Neuron (in vitro differentiated cells): Measurements from ENCODE around the gene CYP4F22.
"Not testable (repeated sequence)": the region's sequence is repeated elsewhere in the genome, so short reads cannot be mapped to it uniquely, and the experiment has no call there.

Experiments used
- H2AFZ ChIP-seq: one replicate; pipeline ENCODE4 v1.6.1; 2013; ENCODE audit warnings: low read depth, mild to moderate bottlenecking, inconsistent platforms, low read length, moderate library complexity
- H3K27me3 ChIP-seq: one replicate; pipeline ENCODE4 v1.6.1; 2013; ENCODE audit warnings: low read length; ENCODE audit not compliant: insufficient read depth
- H3K36me3 ChIP-seq: one replicate; pipeline ENCODE4 v1.6.1; 2013; ENCODE audit warnings: low read length; ENCODE audit not compliant: insufficient read depth
- H3K4me1 ChIP-seq: one replicate; pipeline ENCODE4 v1.6.1; 2013; ENCODE audit warnings: low read length; ENCODE audit not compliant: insufficient read depth
- H3K4me3 ChIP-seq: 2 replicates; pipeline ENCODE4 v1.5.1; 2013; ENCODE audit warnings: mild to moderate bottlenecking, low read length, moderate library complexity
- H3K9me3 ChIP-seq: one replicate; pipeline ENCODE4 v1.6.1; 2013; ENCODE audit warnings: low read length

CYP4F22 gene

DNA sequence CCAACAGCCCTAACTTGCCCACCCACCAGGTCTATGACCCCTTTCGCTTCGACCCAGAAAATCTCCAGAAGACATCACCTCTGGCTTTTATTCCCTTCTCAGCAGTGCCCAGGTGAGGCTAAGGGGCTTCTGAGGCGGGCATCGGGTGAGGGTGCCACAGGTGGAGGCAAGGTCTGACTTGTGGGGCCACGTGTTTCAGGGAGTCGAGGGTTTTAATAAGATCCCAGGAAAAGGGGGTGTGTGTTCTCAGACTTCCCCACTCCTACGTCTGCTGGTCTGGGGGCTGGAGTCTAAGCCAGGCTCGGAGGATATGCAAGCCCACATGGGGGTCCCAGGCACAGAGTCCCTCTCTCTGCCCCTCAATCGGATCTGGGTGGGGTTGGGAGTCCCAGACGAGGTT, 75.8 kb downstream of the CYP4F22 start:
- Histone ChIP-seq H2AFZ (no peak overlapping the region), H3K9me3 (no peaks in the 10 kb centered on the region), H3K4me3 (no peak overlapping the region), H3K4me1 (no peaks in the 10 kb centered on the region), H3K36me3 (no peaks in the 10 kb centered on the region), H3K27me3 (no peaks in the 10 kb centered on the region)

DNA sequence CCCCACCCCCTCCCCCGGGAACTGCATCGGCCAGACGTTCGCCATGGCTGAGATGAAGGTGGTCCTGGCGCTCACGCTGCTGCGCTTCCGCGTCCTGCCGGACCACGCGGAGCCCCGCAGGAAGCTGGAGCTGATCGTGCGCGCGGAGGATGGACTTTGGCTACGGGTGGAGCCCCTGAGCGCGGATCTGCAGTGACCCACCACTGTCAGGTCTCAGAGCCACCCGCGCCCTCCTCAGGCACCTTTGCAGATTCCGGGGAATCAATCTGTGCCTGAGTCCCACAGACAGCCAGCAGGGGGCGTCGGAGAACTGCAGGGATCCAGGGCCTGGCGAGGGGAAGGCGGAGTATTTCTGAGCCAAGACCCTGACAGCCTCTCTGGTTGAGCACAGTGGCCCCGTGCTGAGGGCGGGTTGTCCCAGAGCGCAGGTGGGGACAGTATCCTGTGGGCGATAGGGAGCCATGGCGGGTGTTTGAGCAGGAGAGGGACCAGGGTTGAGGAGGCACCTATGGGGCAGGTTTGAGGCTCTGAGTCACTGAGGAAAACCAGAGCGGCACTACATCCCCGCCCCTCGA, 76.3 kb downstream of the CYP4F22 start:
- no peaks in the 10 kb centered on the region for H3K9me3 ChIP-seq
- H3K4me3 ChIP-seq, result no peak overlapping the region
- no peaks in the 10 kb centered on the region for H3K36me3 ChIP-seq

DNA sequence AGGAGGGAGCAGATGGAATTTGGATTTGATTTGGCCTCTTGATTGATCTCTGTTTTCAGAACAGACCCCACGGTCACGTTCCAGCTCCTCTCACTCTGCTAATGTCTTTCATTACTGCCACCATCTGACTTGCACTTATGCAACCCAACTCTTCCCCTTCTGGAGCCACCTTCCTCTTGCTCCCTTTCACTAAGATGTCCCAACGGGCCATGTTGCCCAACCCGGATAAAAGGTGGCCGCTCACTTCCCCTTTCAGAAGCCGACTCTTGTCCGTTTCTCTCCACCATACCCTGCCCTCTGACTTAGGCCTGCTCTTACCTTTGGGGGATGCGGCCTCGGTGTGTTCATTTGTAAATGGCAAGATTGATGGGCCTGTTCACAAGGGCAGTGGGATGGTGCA, 79.3 kb downstream of the CYP4F22 start:
- H3K9me3 ChIP-seq, result no peaks in the 10 kb centered on the region
- H3K4me1 ChIP-seq, result no peaks in the 10 kb centered on the region
- no peak overlapping the region for H2AFZ ChIP-seq
- no peak overlapping the region for H3K4me3 ChIP-seq
- no peaks in the 10 kb centered on the region for H3K27me3 ChIP-seq
- no peaks in the 10 kb centered on the region for H3K36me3 ChIP-seq

More for the DNA sequence above, 76.3 kb downstream of the CYP4F22 start:
- no peaks in the 10 kb centered on the region for H3K27me3 ChIP-seq
- no peaks in the 10 kb centered on the region for H3K4me1 ChIP-seq
- H2AFZ ChIP-seq, result no peak overlapping the region

DNA sequence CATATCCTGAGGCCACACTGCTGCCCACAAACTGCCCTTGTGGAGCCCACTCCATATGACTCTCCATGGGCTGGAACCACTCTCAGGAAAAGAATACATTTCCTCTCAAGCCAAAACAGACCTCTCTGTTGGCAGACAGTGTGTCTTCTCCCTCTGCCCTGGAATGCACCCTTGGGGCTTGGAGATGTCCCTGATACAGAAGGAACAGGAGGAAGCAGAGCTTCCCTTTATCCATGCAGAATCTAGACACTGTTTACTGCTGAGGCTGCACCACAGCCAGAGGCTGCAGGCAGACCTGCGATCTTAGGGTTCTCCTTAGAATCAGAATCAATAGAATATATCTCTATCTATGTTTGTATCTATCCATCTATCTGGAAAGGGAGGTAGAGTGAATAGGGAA, 79.9 kb downstream of the CYP4F22 start:
- no peaks in the 10 kb centered on the region for H3K36me3 ChIP-seq
- H3K27me3 ChIP-seq, result no peaks in the 10 kb centered on the region
- H3K9me3 ChIP-seq, result no peaks in the 10 kb centered on the region
- no peak overlapping the region for H2AFZ ChIP-seq
- no peak overlapping the region for H3K4me3 ChIP-seq
- H3K4me1 ChIP-seq, result no peaks in the 10 kb centered on the region

DNA sequence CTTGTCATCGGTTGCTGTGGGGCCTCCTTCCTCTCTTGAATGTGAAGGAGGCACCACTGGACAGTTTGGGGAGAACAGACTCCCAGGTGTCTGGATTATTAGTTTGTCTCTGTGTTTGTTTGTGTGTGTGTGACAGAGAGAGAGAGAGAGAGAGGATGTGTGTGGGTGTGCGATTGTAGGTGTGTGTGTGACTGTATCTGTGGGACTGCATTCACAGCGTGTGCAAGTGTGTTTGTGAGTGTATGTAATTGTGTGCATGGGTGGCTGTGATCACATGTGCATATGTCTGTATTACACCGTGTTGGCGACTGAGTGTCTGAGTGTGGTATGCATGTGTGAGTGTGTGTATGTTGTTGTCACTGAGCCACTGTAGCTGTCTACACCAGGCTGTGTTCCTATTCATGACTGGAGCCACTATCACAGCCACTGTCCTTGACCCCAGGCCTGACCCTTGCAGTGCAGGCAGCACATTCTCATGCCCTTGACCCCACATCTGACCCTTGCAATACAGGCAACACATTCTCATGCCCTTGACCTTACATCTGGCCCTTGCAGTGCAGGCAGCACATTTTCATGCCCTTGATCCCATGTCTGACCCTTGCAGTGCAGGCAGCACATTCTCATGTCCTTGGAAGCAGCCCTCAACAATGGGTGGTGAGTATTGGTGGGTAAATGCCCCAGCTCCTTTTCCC, 81.6 kb downstream of the CYP4F22 start:
- no peaks in the 10 kb centered on the region for H3K27me3 ChIP-seq
- H3K9me3 ChIP-seq, result no peaks in the 10 kb centered on the region
- no peak overlapping the region for H2AFZ ChIP-seq
- H3K36me3 ChIP-seq, result no peaks in the 10 kb centered on the region
- H3K4me3 ChIP-seq, result no peak overlapping the region
- no peaks in the 10 kb centered on the region for H3K4me1 ChIP-seq

DNA sequence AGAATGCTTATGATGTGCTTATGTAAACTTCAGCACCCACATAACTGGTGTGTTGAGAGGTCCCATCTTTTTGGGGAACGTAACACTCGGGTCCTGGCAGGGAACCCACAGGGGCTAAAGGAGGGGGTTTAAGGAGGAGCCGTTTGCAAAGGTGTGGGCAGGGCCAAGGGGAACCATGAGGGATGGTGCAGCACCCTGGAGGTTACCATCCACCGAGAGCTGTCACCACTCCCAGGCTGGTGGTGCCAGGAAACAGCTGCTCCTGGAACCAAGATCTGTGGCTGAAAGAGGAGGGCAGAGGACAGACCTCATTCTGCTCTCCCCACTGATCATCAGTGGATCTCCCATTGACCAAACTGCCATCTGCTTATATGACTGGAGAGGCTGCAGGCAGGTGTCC, 83.5 kb downstream of the CYP4F22 start:
- Histone ChIP-seq H3K36me3 (no peaks in the 10 kb centered on the region), H3K4me3 (no peak overlapping the region), H2AFZ (no peak overlapping the region), H3K9me3 (no peaks in the 10 kb centered on the region), H3K4me1 (no peaks in the 10 kb centered on the region), H3K27me3 (no peaks in the 10 kb centered on the region)

DNA sequence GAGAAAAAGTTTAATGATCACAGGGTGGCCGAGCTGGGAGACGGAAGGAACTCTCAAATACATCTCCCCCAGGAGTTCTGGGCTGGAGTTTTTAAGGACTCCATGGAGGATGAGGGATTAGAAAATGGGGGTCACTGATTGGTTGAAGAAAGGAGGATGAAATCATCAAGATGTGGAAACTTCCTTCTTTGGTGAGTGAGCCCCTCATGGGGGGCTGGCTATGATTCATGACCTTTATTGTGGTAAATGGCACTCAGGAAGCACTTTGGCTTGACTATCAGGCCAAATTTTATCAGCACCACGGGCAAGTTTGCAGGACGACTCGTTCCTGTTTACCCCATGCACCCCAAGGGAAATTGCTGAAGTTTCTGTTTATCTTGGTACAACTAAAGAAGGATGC, 84.2 kb downstream of the CYP4F22 start:
- H3K9me3 ChIP-seq, H3K4me1 ChIP-seq, H2AFZ ChIP-seq, H3K27me3 ChIP-seq, H3K4me3 ChIP-seq, H3K36me3 ChIP-seq: not testable (repeated sequence)

DNA sequence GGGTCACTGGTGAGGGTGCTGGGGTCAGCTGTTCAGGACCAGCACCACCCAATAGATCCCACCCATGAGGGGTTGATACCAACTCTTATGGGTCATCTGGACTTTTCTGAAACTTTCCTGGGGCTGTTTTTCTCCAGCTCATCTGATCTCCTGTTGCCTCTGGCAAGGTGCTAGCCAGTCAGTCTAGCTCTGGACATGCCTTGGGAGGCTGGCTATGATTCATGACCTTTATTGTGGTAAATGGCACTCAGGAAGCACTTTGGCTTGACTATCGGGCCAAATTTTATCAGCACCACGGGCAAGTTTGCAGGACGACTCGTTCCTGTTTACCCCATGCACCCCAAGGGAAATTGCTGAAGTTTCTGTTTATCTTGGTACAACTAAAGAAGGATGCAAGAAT, 85.4 kb downstream of the CYP4F22 start:
- H3K36me3 ChIP-seq, H3K4me3 ChIP-seq, H3K9me3 ChIP-seq, H3K27me3 ChIP-seq, H2AFZ ChIP-seq, H3K4me1 ChIP-seq: not testable (repeated sequence)

DNA sequence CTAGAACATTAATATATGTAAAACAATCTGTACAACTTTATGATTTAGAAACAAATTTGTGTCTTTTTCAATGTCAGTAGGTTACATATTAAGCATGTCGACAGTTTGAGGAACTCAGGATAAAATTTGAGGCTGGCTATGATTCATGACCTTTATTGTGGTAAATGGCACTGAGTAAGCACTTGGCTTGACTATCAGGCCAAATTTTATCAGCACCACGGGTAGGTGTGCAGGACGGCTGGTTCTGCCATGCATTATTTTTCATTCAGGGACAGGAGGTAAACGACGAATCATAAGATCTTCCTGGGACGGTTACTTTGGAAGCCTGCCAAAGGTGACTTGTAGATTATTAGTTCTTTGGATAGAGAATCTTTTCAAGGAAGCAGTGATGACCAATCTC, 86.7 kb downstream of the CYP4F22 start:
- Histone ChIP-seq H2AFZ (no peak overlapping the region), H3K4me1 (no peaks in the 10 kb centered on the region), H3K9me3 (no peaks in the 10 kb centered on the region), H3K27me3 (no peaks in the 10 kb centered on the region), H3K4me3 (no peak overlapping the region), H3K36me3 (no peaks in the 10 kb centered on the region)
